GM12874 (cell line): Measurements from ENCODE around the gene SLC50A1.

Source experiments
- TF ChIP-seq, protein P1 (sequence below): IDR thresholded peaks from 2 replicates; pipeline ENCODE4 v1.5.1; 2011; ENCODE audit warnings: low read depth, mild to moderate bottlenecking, control low read depth, low read length, moderate library complexity; ENCODE audit not compliant: insufficient read depth

Gene SLC50A1

DNA sequence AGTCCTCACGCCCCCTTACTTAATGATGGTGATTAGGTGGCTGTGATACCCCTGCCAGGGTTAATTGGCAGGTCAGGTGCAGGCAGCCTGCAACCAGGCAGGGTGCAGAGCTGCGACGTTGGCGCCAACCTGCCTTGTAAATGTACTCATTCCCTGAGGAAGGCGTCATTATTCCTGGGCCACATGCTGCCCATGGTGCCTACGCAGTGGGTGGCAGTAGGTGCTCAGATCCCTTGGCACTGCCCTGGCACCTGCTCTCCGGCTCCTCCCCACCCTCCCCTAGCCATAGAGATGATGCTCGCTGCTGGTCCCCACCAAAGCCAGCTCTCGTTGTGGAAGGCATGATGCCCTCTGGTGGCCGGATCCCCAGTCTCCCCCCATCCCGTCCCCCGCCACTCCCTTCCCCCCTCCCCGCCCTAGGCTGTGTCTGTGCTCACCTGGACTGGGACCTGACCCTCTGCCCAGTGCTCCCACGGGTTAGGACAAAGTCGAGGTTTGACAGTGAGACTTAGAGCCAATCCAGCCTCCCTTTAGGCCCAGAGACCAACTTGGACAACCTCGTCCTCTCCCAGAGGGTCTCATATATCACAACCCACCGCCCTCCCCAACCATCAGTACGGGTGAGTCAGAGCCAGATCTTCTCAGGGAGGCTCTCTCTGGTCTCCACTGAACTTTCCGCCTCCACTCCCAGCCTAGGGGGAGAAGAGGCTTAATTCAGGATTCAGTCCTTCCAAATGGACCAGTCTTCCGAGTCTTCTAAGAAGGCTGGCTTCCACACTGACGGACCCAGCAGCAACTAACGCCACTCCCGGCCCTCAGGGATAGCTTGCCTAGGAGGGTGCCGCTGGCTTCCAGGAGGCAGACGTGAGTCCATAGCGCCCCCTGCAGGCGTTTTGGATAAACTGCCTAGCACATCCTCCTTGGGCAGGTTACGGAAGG, 31.8 kb downstream of the SLC50A1 start:
- TF ChIP-seq, protein P1, sequence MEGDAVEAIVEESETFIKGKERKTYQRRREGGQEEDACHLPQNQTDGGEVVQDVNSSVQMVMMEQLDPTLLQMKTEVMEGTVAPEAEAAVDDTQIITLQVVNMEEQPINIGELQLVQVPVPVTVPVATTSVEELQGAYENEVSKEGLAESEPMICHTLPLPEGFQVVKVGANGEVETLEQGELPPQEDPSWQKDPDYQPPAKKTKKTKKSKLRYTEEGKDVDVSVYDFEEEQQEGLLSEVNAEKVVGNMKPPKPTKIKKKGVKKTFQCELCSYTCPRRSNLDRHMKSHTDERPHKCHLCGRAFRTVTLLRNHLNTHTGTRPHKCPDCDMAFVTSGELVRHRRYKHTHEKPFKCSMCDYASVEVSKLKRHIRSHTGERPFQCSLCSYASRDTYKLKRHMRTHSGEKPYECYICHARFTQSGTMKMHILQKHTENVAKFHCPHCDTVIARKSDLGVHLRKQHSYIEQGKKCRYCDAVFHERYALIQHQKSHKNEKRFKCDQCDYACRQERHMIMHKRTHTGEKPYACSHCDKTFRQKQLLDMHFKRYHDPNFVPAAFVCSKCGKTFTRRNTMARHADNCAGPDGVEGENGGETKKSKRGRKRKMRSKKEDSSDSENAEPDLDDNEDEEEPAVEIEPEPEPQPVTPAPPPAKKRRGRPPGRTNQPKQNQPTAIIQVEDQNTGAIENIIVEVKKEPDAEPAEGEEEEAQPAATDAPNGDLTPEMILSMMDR, result peak; percentile 87

DNA sequence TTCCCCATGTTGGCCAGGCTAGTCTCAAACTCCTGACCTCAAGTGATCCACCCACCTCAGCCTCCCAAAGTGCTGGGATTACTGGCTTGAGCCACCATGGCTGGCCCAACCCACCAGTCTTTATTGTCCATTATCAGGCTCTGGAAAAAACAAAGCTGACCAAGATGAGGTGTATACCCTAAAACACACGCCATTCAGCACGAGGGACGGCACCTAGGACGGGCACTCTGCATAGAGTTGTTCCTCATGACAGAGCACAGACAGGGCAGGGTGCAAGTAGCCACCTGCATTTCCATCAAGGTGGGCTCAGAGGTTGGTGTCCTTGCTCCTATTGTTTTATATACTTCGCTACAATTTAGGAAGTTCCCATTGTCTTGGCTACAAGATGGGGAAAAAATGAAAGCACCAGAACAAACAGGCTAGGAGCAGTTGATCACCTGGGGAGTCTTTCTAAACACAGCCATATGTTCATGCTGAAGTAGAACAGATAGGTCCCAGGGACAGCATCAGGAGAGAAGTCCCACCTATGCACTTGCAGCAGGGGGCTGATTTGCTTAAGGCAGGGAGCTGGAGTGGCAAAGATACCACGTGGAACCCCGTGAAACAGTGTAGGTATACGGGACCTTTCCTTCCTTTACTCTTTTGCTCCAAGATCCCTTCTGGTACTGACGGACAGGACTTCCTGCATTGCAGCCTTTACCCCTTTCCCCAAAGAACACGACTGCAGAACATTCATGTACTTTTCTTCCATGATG, 33.0 kb downstream of the SLC50A1 start:
- TF ChIP-seq, protein P1, result no peak

DNA sequence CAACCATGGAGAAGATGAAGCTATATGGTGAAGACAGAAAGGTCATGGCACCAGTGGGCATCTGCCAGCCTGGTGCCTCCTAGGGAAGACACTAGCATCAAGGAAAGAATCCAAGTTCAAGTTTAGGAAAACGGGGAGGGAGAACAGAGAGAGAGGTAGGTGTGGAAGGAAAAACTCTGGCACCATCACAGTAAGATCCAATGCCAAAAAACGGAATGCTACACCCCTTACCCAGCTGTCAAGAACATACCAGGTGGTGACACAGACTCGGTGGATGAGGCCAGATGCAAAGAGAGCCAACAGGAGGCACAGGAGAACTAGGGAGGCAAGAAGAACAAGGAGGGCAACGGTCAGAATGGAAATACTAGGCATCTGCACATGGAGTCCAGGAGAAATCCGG, 33.9 kb downstream of the SLC50A1 start:
- TF ChIP-seq, protein P1, result no peak

DNA sequence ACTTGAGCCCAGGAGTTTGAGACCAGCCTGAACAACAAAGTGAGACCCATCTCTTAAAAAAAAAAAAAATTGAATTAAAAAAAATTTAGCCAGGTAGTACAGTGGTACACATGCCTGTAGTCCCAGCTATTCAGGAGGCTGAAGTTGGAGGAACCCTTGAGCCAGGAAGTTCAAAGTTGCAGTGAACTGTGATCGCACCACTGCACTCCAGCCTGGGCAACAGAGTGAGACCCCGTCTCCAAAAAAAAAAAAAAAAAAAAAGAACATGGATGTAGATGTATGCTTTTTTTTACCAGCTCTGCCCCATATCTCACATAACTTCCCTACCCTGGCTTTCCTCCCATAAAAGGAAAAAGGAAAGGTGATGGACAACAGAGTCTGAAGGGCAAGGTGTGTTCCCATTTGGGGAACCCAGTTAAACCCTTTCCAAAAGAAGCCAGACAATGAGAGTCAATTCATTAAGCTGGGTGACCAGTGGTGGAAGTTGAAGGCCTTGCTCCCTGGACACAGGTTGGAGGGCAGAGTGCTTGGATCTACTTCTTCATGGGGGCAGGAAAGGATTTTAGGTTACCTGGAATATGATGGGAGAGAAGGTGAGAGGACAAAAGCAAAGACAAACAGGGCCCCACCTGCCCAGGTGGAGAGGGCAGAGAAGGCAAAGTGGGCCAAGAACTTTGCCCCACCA, 34.6 kb downstream of the SLC50A1 start:
- TF ChIP-seq, protein P1, result no peak

DNA sequence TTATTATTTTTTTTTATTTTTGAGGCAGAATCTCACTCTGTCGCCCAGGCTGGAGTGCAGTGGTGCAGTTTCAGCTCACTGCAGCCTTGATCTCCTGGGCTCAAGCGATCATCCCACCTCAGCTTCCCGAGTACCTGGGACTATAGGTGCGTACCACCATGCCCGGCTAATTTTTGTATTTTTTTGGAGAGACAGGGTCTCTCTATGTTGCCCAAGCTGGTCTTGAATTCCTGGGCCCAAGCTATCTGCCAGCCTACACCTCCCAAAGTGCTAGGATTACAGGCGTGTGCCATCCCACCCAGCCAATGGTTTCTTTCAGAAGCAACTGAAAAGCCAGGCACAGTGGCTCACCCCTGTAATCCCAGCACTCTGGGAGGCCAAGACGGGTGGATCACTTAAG, 35.2 kb downstream of the SLC50A1 start:
- TF ChIP-seq, protein P1, result no peak

DNA sequence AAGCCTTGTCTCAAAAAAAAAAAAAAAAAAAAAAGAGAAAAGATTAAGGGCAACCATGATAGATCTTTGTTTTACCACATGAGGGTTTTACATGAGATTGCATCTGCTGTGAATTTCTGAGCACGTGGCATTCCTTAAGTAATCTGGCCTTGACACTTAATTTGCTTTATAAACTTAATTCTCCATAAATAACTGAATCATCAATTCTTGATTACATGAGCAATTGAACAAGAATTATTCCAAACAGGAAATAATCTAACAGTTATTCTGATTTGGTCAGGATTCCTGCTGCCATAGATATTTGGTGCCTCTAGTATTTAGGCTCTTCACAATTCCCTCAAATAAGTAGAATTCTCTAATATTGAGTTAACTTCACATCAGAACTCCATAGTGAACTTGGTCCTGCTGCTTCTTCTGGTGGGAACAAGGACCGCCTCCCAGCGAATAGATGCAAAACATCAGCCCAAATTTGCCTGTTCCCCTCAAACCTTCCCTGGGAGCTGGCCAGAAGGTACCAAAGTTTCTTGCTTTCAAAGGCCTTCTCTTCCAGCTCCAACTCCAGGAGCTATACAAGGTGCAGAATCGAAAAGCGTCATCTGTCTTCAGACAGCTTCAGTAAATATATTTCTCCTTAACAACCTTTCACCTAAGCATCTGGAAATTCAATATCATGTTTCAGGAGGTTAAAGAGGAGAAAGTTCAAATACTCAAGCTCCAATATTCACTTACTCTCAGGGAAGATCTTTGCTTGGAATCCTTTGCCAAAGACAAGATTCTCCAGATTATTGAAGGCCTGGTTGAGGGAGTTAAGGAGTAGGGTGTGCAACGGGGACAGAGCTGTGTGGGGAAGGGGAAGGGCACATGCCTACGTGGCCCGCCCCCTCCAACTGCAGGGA, 36.4 kb downstream of the SLC50A1 start:
- TF ChIP-seq, protein P1, result no peak
